ENCODE data around the gene CAMSAP2. TPM values are rescaled to one million over a fixed set of nuclear protein-coding genes. Genes with fewer than 3 reads are reported as not detected.

Gene CAMSAP2
- polyA plus RNA-seq, 1 donor: 48.1 TPM

DNA sequence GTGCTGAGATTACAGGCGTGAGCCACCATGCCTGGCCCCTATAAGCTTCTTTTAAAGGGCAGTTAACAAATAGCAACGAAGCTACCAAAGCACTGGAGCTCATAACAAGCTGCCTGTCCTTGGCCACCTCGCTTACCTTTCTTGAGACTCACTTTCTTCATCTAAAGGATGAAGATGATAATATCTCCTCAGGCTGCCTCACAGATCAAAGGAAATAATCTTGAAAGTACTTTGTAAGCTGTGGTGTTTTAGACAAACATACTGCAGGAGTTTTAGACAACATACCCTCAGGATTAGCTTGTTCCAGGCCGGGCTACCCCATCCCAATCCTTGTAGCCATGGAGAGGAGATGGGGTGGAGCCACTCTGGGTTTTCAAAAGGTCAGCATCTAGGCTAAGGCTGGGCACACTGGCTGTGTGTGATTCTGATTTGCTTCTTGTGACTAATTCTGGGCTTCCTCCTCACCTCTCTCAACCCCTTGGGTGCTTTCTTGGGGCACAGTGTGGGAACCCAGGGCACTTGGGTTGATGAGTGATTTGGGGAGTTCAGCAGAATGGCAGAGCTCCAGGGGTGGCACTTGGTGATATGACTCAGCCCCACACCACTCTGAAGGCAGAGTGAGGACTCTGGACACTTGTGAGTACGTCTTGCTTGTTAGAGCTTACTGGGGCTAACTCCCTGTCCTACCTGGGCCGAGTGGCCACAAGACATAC lies 139.3 kb downstream of the CAMSAP2 start:
- DNase-seq: no peak

DNA sequence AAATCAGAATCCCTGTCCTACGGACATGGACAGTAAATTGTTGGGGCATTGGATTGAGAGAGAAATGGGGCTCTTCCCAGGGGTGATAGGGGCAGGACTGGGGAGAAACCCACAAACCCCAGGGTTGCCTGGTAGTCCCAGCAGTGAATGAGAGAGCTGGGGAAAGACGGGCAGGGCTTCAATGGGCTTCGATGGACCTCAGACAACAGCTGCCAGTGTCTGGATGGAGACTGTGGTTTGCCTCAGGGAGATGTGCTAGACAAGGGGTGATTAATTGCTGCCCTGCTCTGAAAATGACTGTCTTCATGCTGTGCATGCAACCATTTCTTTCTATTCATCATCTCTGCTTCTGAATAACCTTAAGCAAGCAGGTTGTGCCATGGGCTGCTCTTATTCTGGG lies 141.5 kb downstream of the CAMSAP2 start:
- no peak for DNase-seq

- DNase-seq: no peak
Measured at GRCh38 chr1:200883118-200883517, 144.4 kb downstream of the CAMSAP2 start.

DNA sequence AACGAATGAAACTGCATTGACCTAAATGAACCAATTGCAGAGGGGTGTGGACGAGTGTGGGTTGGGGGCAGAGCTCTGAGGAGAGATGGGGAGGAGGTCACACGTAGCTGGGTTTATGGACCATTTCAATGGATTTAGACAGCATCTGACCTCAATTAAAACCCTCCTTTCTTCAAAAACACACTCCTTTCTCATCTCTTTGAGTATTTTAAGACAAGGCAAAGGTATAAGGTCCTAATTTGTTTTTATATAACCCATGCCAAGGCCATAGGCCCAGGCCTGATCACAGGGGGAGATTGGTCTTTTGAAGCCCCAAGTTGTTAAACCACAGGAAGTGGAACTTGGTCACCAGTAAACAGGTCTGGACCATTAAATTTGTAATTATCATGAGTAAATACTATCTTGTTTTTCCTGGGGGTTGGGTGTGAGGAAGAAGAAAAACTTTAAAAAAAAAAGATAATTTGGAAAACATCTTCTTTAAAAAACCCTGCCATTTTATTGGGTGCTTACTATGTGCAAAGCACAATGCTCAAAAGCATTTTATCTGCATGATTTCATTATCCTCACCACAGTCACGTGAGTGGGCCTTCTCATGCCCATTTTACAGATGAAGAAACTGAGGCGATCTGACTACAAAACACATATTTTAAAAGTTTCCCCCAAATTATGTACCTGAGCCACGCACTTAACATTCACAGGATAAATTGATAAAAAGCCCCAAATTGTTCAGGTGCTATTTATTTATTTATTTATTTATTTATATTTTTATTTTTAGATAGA lies 147.1 kb downstream of the CAMSAP2 start:
- no peak for DNase-seq

- DNase-seq: no peak
Measured at GRCh38 chr1:200886594-200886993, 147.9 kb downstream of the CAMSAP2 start.

DNA sequence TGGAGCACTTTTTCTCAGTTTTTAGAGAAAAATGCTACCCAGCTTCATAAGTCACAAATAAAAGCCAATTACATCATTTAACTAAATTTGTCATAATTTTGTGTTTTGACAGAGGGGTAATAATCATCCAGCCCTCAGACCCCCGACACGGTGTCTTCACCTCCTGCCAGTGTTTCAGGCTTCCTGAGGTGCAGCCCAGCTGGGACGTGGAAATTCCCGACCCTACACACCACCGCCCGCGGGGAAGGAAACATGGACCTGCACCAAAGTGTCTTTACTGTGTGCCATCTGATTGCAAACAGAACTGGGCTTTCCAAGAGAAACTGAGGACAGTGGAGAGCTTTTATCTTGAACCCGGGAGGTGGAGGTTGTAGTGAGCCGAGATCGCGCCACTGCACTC lies 148.3 kb downstream of the CAMSAP2 start:
- DNase-seq: no peak

DNA sequence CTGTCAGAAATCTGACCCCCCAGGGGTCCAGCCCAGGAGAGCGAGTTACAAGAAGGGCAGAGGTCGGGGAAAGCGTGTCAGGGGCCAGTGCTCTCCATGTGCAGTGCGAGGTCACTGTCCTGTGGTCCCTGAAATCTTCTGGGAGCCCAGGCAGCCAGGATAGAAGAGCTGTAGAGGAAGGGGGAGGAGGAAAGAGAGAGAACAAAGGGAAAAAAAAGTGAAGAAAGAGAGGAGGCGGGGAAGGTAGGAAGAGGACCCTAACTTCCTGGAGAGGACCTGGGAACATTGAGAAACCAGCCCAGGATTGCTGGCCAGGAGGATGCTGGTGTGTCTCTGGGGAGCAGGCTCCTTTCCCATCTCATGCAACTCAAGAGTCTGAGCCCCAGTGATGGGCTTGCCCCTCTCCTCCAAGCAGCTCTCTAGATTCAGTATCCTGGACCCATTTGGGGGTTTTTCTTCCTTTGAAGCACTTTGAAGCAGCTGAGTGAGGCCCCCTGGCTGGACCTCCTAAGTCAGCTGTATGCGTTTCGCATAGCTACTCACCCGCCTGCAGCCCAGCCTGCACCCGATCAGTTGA lies 149.2 kb downstream of the CAMSAP2 start:
- DNase-seq: no peak

DNA sequence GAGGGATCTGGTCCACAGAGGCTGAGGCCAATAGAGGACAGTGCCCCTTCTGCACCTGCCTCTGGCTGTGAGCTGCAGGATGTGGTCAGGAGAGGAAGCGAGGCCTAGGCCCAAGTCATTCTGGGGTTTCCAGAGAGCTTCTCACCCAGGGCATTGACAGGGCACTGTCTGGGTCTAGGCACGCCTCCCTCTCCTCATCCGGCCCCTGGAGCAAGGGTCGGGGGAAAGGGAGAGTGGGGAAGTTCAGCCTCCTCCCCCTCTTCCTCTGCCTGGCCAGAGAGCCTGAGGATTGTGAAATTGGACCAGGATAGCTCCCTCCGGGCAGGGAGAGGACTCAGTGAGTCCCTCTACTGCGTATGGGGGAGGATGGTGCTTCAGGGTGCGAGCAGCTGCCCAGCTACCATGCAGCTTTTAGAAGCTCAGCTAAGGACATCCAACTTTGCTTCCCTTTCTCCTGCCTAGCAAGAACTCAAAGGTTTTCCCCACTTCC lies 149.7 kb downstream of the CAMSAP2 start:
- DNase-seq: no peak

DNA sequence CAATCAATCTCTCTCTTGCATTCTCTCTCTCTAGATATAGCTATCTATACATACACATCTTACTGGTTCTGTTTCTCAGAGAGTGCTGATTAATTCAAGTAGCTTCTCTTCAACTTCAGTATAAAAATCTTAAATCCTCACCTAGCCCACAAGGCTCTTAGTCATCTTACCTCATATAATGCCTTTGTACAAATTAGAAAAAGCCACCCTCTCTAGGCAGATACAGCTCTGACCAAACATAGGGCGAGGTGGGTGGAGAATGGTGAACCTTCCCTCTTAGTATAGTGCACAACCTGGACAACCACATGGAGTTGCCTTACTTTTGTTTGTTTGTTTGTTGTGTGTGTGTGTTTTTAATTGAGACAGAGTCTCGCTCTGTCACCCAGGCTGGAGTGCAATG lies 150.9 kb downstream of the CAMSAP2 start:
- no peak for DNase-seq

DNA sequence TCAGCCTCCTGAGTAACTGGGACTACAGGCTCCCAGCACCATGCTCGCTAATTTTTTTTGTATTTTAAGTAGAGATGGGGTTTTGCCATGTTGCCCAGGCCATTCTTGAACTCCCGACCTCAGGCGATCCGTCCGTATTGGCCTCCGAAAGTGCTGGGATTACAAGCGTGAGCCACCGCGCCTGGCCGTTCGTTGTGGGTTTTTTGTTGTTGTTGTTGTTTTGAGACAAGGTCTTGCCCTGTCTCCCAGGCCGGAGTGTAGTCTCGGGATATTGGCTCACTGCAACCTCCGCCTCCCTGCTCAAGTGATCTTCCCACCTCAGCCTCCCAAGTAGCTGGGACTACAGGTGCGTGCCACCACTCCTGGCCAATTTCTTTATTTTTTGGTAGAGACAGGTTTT lies 151.3 kb downstream of the CAMSAP2 start:
- no peak for DNase-seq

- DNase-seq: peak; percentile 72
Measured at GRCh38 chr1:200890818-200891773, 152.4 kb downstream of the CAMSAP2 start.

DNA sequence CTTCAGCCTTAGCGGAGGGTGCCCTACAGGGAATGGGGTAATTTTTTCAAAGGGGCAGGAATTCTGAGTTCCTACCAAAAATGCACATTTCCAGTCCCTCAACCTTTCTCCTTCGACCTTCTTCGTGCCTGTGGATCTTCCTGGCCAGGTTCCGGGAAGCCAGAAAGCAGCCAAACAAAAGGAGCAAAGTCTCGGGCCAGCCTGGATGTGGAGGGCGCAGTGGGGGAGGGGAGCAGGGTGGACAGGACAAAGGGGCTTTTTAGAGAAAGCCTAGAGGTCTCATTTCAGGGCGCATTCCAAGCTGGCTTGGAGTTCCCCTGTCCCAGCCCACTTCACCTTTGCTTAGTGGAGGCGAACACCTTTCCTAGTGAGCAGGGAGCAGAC lies 153.1 kb downstream of the CAMSAP2 start:
- DNase-seq: no peak

DNA sequence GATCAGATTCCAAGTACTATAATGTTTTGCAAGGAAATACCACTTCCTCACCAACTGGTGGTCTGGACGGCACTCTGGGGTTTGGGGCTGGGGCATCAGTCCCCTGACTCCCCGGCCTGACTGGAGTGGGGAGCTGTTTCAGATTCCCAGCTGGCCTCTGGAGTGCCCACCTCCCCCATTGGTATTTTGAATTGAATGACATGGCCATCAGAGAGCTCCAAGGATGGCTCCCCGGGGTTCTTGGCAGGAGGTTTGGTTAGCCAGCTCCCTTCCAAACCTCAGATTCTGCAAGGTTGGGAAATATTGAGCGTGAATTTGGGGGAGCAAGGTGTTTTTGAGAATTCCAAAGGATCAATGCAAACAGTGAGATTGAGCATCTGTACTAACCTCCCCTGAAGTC lies 153.9 kb downstream of the CAMSAP2 start:
- no peak for DNase-seq

DNA sequence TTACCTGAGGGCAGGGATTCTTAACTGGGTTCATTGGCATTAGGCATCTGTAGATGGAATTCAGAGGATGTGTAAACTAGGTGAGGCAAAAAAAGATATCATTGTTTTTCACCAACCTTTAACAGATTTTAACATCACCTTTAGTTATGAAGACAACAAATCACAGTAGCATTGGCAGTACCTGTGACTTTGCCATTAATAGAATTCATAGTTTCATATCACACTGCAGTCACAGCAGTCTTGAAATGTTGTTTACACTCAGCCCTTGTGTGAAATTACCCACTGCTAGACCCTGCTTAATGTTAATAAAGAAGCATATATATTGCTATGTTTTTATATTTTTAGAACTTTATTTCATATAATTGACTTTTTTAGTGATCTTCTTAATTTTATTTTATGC lies 154.3 kb downstream of the CAMSAP2 start:
- no peak for DNase-seq

DNA sequence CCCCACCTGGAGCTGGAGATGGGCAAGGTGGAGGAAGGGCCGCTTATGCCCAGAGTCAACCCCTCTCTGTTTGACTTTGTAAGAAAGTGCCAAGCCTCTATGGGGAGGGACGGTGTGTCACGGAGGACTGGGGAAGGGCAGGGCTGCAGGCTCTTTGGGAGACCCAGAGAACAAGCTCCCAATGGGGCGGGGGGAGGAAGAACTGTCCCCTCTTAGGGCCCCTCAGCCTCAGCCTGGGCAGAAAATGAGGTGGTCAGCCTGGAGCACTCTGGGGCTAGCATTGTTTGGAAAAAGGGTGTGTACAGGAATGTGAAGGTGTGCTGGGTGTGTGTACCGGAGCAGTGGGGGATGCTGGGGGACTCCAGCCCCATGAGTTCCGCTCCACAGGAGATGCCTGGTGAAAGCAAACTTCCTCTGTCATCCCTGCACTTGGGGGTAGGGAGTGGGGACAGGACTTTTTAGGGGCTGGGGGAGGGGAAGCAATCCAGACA lies 154.8 kb downstream of the CAMSAP2 start:
- no peak for DNase-seq

DNA sequence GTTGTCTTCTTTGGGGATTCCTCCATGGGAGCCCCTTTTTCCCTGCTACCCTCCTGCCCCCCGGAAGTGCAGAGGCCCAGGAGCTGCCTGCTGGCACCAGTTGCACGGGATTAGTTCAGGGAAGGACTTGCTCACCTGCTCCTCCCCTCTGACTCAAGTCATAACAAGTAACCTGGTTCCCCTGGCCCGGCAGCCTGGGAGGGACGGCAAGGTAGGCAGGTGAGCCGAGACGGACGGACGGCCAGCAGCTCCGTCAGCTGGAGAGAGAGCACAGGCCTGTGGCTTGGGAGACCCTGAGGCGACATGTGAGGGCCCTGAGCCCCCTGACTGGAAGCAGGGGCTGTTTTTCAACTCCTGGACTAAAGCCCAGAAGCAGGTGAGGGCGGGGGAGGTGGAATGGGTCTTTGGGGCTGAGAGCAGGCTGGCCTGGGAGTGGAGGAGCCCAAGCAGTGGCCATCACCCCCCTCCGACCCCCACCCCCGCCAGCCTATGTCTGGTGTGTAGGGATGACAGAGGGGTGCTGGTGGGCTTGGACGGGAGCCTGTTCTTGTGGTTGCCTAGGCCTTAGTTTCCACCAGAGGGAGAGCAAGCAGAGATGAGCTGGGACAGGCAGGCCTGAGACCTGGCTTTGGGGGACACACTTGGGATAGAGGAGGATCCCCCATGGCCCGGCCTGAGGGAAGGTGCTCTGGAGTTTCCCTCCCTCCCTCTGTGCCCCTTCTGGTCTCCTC lies 156.2 kb downstream of the CAMSAP2 start, which contains the start of gene INAVA:
INAVA (plus strand) TSS at position 189 of the 731 bp plus-strand sequence. CDS start 3,501 bp downstream, outside the sequence.
- no peak for DNase-seq

- no peak for DNase-seq
Measured at GRCh38 chr1:200895443-200895789, 156.7 kb downstream of the CAMSAP2 start.

DNA sequence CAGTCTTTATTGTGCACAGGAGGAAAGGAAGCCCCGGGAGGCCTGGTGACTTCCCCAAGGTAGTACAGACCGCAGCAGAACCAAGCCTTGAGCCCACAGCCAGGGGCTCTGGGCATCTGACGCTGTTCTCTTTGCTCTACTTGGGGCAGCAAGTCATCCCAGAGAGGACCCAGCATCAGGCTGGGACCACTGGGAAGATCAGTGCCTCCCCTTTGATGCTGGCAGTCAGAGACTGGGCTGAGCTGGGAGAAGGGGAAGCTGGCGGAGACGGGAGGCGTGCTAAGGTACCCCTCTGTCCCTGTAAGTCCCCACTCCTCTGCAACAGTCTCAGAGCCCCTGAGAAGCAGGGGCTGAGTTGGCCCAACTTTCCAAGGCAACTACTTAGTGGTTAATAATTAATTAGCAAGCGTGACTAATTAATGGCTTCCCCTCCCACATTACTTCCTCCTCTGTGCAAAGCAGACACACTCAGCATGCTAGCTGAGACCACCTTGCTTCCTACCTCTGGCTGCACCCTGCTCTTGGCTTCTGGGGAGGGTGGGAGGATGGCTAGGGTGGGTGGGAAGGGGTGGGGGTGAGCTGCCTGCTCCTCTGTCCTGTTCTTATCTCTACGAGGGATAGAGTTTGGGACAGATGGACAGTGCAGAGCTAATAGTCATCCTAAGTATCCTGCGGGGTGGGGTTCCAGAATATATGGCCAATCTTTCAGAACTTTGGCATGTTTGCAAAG lies 157.3 kb downstream of the CAMSAP2 start:
- DNase-seq: no peak

DNA sequence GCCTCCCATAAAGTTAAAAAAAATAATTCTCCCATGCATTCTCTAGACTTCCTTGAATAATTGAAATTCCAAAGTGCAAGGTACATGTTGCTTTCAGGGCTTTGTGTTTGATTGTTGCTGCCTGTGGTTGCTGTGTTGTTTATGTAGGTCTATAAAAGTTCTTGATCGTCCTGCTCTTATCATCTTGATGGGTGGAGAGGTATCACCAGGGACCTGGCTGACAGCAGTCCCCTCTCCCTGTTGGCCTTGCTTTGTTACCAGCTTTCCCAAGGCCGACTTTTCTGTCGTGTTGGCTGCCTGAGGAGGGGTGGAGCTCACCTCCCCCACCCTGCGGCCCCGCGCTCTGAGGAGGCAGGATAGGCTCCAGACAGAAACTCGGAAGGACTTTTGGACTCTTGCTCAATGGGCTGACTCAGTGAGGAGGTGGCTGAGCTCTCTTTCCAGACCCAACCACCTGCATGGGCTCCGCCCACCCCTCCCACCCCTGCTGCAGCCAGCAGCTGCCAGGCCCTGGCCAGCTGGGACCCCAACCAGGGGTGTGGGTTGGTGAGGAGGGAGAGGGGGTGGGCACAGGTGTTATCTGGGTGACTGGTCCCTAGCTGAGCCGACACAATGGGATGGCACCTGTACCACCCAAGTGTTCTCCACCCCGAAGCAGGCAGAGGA lies 158.0 kb downstream of the CAMSAP2 start:
- no peak for DNase-seq

DNA sequence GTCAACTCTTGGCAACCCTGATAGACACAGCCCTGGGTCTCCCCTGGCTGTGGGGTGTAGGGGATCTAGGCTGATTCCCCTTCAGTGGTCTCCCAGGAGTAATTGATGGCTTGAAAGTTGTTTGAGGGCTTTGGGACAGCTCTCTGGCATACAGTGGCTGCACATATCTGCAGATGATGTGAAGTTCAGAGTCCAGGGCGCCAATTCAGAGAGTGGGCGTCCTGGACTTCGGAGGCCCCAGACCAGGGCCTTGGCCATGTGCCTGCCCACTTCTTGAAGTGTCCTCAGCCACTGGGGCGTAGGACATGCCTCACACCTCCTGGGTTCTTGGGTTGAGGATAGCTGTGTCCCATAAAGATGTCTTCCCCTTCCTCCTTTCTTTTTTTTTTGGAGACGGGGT lies 158.6 kb downstream of the CAMSAP2 start:
- no peak for DNase-seq
